AG04450 (cell line): ENCODE results near the gene MIPOL1. TPM values are rescaled to one million over a fixed set of nuclear protein-coding genes. Genes with fewer than 3 reads are reported as not detected.

Experiments used
- CTCF ChIA-PET: fragments of 300-600, 350-600 bp; formaldehyde crosslinking; extraction: SDS; loops from one replicate; lab custom pipeline; 2022; ENCODE audit warnings: antibody characterized with exemption, inconsistent platforms; lab: Charles Lee
- POLR2A ChIA-PET: fragments of 350-600 bp; formaldehyde crosslinking; extraction: SDS; loops from one replicate; lab custom pipeline; 2021; ENCODE audit warnings: antibody characterized with exemption, inconsistent platforms; lab: Yijun Ruan, JAX
- DNase-seq: peaks from one replicate; pipeline ENCODE4 v3.0.0-alpha.2; 2011; ENCODE audit warnings: low read depth, low spot score
- H3K27ac ChIP-seq: one replicate; pipeline ENCODE4 v1.5.1; 2012; ENCODE audit warnings: low read depth, low read length, control low read depth
- H3K27me3 ChIP-seq: one replicate; pipeline ENCODE4 v1.6.0; 2012; ENCODE audit warnings: low read length; ENCODE audit not compliant: control insufficient read depth, insufficient read depth
- H3K4me3 ChIP-seq: 2 replicates; pipeline ENCODE4 v1.5.1; 2011; ENCODE audit warnings: mild to moderate bottlenecking, low read depth, low read length, control low read depth
- H3K9me3 ChIP-seq: 2 replicates; pipeline ENCODE4 v1.5.1; 2012; ENCODE audit warnings: low read length; ENCODE audit not compliant: control insufficient read depth, insufficient read depth
- CTCF ChIP-seq: IDR thresholded peaks from 2 replicates; pipeline ENCODE4 v1.5.1; 2011; ENCODE audit warnings: low read depth, low read length, control low read depth, inconsistent platforms
- polyA plus RNA-seq: library from polyadenylated mRNA; depleted of rRNA; stranded (reverse); fragments of >200 nt; gene quantifications from 2 replicates; pipeline ENCODE4 v1.2.3, GENCODE V29; 2011

MIPOL1 gene
- polyA plus RNA-seq, 1 experiment = 7.0 TPM

- Histone ChIP-seq H3K27ac (no peak overlapping the region), H3K4me3 (no peak overlapping the region), H3K9me3 (no peaks in the 10 kb centered on the region), H3K27me3 (no peaks in the 10 kb centered on the region)
- ChIA-PET POLR2A (no interaction called here), CTCF (no interaction called here)
- no peak for TF ChIP-seq CTCF
- no peak for DNase-seq
These were observed 342.3 kb downstream of the MIPOL1 start for GRCh38 chr14:37539992-37540391.

GRCh38 chr14:37544407-37544806 lies 346.7 kb downstream of the MIPOL1 start:
- no peaks in the 10 kb centered on the region for H3K27me3 ChIP-seq
- no peak for DNase-seq
- ChIA-PET CTCF (no interaction called here), POLR2A (no interaction called here)
- no peaks in the 10 kb centered on the region for H3K9me3 ChIP-seq
- no peak overlapping the region for H3K27ac ChIP-seq
- H3K4me3 ChIP-seq = no peak overlapping the region
- TF ChIP-seq CTCF = no peak

GRCh38 chr14:37545174-37545573 lies 347.4 kb downstream of the MIPOL1 start:
- ChIA-PET POLR2A (no interaction called here), CTCF (no interaction called here)
- DNase-seq = no peak

GRCh38 chr14:37546621-37547447 lies 349.1 kb downstream of the MIPOL1 start:
- no peak overlapping the region for H3K27ac ChIP-seq
- H3K9me3 ChIP-seq = no peaks in the 10 kb centered on the region
- ChIA-PET POLR2A (no interaction called here), CTCF (no interaction called here)
- DNase-seq = no peak
- no peak overlapping the region for H3K4me3 ChIP-seq
- H3K27me3 ChIP-seq = no peaks in the 10 kb centered on the region
- no peak for TF ChIP-seq CTCF

More at GRCh38 chr14:37545174-37545573, 347.4 kb downstream of the MIPOL1 start:
- H3K4me3 ChIP-seq = no peak overlapping the region
- no peaks in the 10 kb centered on the region for H3K27me3 ChIP-seq
- peak; percentile 18; the same call in 1 of the 2 replicates for TF ChIP-seq CTCF
- no peaks in the 10 kb centered on the region for H3K9me3 ChIP-seq
- H3K27ac ChIP-seq = no peak overlapping the region

- no peak overlapping the region for H3K27ac ChIP-seq
- no peak overlapping the region for H3K4me3 ChIP-seq
- H3K9me3 ChIP-seq = no peaks in the 10 kb centered on the region
- no peak for TF ChIP-seq CTCF
- H3K27me3 ChIP-seq = no peaks in the 10 kb centered on the region
- DNase-seq = peak; percentile 49
- ChIA-PET POLR2A (no interaction called here), CTCF (no interaction called here)
These were observed 352.8 kb downstream of the MIPOL1 start for GRCh38 chr14:37550511-37550910.
